GM23248 (cell line): ENCODE results near the gene DLG1. TPM values are rescaled to one million over a fixed set of nuclear protein-coding genes. Genes with fewer than 3 reads are reported as not detected.

Experiments
- DNase-seq: peaks from one replicate; pipeline ENCODE4 v3.0.0-alpha.2; 2015
- H2AFZ ChIP-seq: fragments of 200-600 bp; sonication (generic); 2 replicates; pipeline ENCODE4 v1.6.1; 2016; ENCODE audit warnings: antibody characterized with exemption
- H3F3A ChIP-seq: fragments of 200-600 bp; sonication (generic); 2 replicates; pipeline ENCODE4 v1.6.1; 2016; ENCODE audit warnings: mild to moderate bottlenecking, antibody characterized with exemption, mixed run types; ENCODE audit not compliant: insufficient read depth
- H3K27ac ChIP-seq: fragments of 200-600 bp; sonication (generic); 2 replicates; pipeline ENCODE4 v1.5.1; 2016; ENCODE audit warnings: mild to moderate bottlenecking
- H3K27me3 ChIP-seq: fragments of 200-600 bp; sonication (generic); replicated peaks from 2 replicates; pipeline ENCODE4 v1.6.1; 2016; ENCODE audit warnings: mild to moderate bottlenecking; ENCODE audit not compliant: insufficient read depth
- H3K36me3 ChIP-seq: fragments of 200-600 bp; sonication (generic); 2 replicates; pipeline ENCODE4 v1.6.1; 2016; ENCODE audit warnings: low read depth, mild to moderate bottlenecking
- H3K4me1 ChIP-seq: fragments of 200-600 bp; sonication (generic); 2 replicates; pipeline ENCODE4 v1.6.1; 2016; ENCODE audit warnings: mild to moderate bottlenecking; ENCODE audit not compliant: insufficient read depth
- H3K4me2 ChIP-seq: fragments of 200-600 bp; sonication (generic); one replicate; pipeline ENCODE4 v1.6.1; 2016; ENCODE audit warnings: mild to moderate bottlenecking; ENCODE audit not compliant: unreplicated experiment
- H3K4me3 ChIP-seq: fragments of 200-600 bp; sonication (generic); 2 replicates; pipeline ENCODE4 v1.5.1; 2016; ENCODE audit warnings: mild to moderate bottlenecking
- H3K79me2 ChIP-seq: fragments of 200-600 bp; sonication (generic); 2 replicates; pipeline ENCODE4 v1.6.1; 2016; ENCODE audit warnings: mild to moderate bottlenecking; ENCODE audit not compliant: insufficient read depth
- H3K9ac ChIP-seq: fragments of 200-600 bp; sonication (generic); 2 replicates; pipeline ENCODE4 v1.6.1; 2016; ENCODE audit warnings: mild to moderate bottlenecking
- H3K9me2 ChIP-seq: fragments of 200-600 bp; sonication (generic); 2 replicates; pipeline ENCODE4 v1.6.1; 2016; ENCODE audit warnings: mixed run types, mild to moderate bottlenecking, moderate library complexity; ENCODE audit not compliant: insufficient read depth
- H3K9me3 ChIP-seq: fragments of 200-600 bp; sonication (generic); one replicate; pipeline ENCODE4 v1.6.1; 2017; ENCODE audit warnings: low read depth
- H4K20me1 ChIP-seq: fragments of 200-600 bp; sonication (generic); 2 replicates; pipeline ENCODE4 v1.6.0; 2016; ENCODE audit not compliant: insufficient read depth
- EZH2 ChIP-seq: fragments of 200-600 bp; sonication (generic); IDR thresholded peaks from 2 replicates; pipeline ENCODE4 v1.6.1; 2018; ENCODE audit warnings: antibody characterized with exemption, mild to moderate bottlenecking; ENCODE audit not compliant: insufficient read depth, poor library complexity, severe bottlenecking
- EZH2phosphoT487 ChIP-seq: fragments of 200-600 bp; sonication (generic); IDR thresholded peaks from 2 replicates; pipeline ENCODE4 v1.6.1; 2018; ENCODE audit warnings: antibody characterized with exemption, moderate library complexity, mild to moderate bottlenecking, low read depth; ENCODE audit not compliant: insufficient read depth
- WGBS, 2 experiments: methylation state at CpG; one replicate each; pipeline ENCODE4 v1.1.6; 2015 to 2017; ENCODE audit warnings: low lambda C conversion rate in 2 of 2, low coverage in 1 of 2; ENCODE audit errors: missing lambda C conversion rate in 2 of 2; 5-methylcytosine and 5-hydroxymethylcytosine counted together
- in situ Hi-C: fragments of 300-500 bp; cut with MboI; formaldehyde crosslinking; loops from 2 replicates; pipeline ENCODE4 v1.15.0; 2020
- polyA plus RNA-seq: library from polyadenylated mRNA; unstranded; fragments of >200 nt; fragmentation: Nextera tagmentation; extraction: Ambion mirVana; gene quantifications from 2 replicates; pipeline ENCODE4 v1.2.1, GENCODE V29; 2016
- total RNA-seq: library from RNA; depleted of rRNA; stranded (reverse); fragments of >200 nt; shearing (Covaris generic); gene quantifications from 2 replicates; pipeline ENCODE4 v1.2.3, GENCODE V29; 2014

Gene DLG1
- total and polyA plus RNA-seq, 2 experiments from 2014 or later: 23.2 to 45.9 TPM

GRCh38 chr3:197335428-197336132 is 37.2 kb upstream of the DLG1 start:
- no peaks in the 10 kb centered on the region for H3K9me3 ChIP-seq
- no peaks in the 10 kb centered on the region for H4K20me1 ChIP-seq
- no peaks in the 10 kb centered on the region for H3K36me3 ChIP-seq
- no peak overlapping the region for H2AFZ ChIP-seq
- WGBS, 2 experiments: 96% methylated on average over 13 of the region's 13 CpGs
- no peaks in the 10 kb centered on the region; the same call in 1 of the 2 replicates for H3K27me3 ChIP-seq
- H3K79me2 ChIP-seq: no peaks in the 10 kb centered on the region
- no peak for DNase-seq
- no peak overlapping the region for H3K27ac ChIP-seq
- in situ Hi-C loops: no loop called here
- H3K4me2 ChIP-seq: no peak overlapping the region
- H3K9ac ChIP-seq: no peak overlapping the region
- no peak overlapping the region for H3K4me3 ChIP-seq
- H3F3A ChIP-seq: peaks cover 7% of the 10 kb centered on the region; the same call in 1 of the 2 replicates
- TF ChIP-seq EZH2 (no peak), EZH2phosphoT487 (no peak)
- H3K9me2 ChIP-seq: no peaks in the 10 kb centered on the region
- peaks cover 10% of the 10 kb centered on the region for H3K4me1 ChIP-seq

- H3K36me3 ChIP-seq: no peaks in the 10 kb centered on the region
- no peaks in the 10 kb centered on the region for H4K20me1 ChIP-seq
- no peaks in the 10 kb centered on the region; the same call in 1 of the 2 replicates for H3K27me3 ChIP-seq
- H3K4me2 ChIP-seq: no peak overlapping the region
- H3K27ac ChIP-seq: no peak overlapping the region
- no peaks in the 10 kb centered on the region for H3K79me2 ChIP-seq
- H2AFZ ChIP-seq: no peak overlapping the region
- DNase-seq: no peak
- no peaks in the 10 kb centered on the region for H3K9me3 ChIP-seq
- H3K9me2 ChIP-seq: no peaks in the 10 kb centered on the region
- WGBS, 2 experiments: 77 to 84% methylated on average over 11 of the region's 11 CpGs
- in situ Hi-C loops: no loop called here
- no peak overlapping the region for H3K9ac ChIP-seq
- H3F3A ChIP-seq: peaks cover 3% of the 10 kb centered on the region; the same call in 1 of the 2 replicates
- H3K4me1 ChIP-seq: no peaks in the 10 kb centered on the region
- TF ChIP-seq EZH2 (no peak), EZH2phosphoT487 (no peak)
- H3K4me3 ChIP-seq: no peak overlapping the region
Measured at GRCh38 chr3:197333901-197334639, 35.7 kb upstream of the DLG1 start.

- in situ Hi-C loops: no loop called here
- Histone ChIP-seq H3K9ac (no peak overlapping the region), H3K27me3 (no peaks in the 10 kb centered on the region; the same call in 1 of the 2 replicates), H3K4me2 (no peak overlapping the region), H3K4me1 (no peaks in the 10 kb centered on the region), H3K27ac (no peak overlapping the region), H2AFZ (no peak overlapping the region), H3F3A (peaks cover under 1% of the 10 kb centered on the region; the same call in 1 of the 2 replicates), H3K9me3 (no peaks in the 10 kb centered on the region), H3K9me2 (no peaks in the 10 kb centered on the region), H4K20me1 (no peaks in the 10 kb centered on the region), H3K36me3 (no peaks in the 10 kb centered on the region), H3K79me2 (no peaks in the 10 kb centered on the region), H3K4me3 (no peak overlapping the region)
- TF ChIP-seq EZH2phosphoT487 (no peak), EZH2 (no peak)
- WGBS, 2 experiments: 38 to 47% methylated on average over 3 of the region's 3 CpGs
- DNase-seq: peak; percentile 30
Measured at GRCh38 chr3:197331131-197331530, 32.7 kb upstream of the DLG1 start.

GRCh38 chr3:197329382-197329781 is 31.0 kb upstream of the DLG1 start:
- no peaks in the 10 kb centered on the region for H3K79me2 ChIP-seq
- in situ Hi-C loops: no loop called here
- no peaks in the 10 kb centered on the region; the same call in 1 of the 2 replicates for H3K27me3 ChIP-seq
- no peak overlapping the region for H3K4me2 ChIP-seq
- no peaks in the 10 kb centered on the region for H3K4me1 ChIP-seq
- H3K9me3 ChIP-seq: no peaks in the 10 kb centered on the region
- WGBS, 2 experiments: 46 to 51% methylated on average over 3 of the region's 3 CpGs
- no peak for DNase-seq
- H2AFZ ChIP-seq: no peak overlapping the region
- no peak overlapping the region for H3K4me3 ChIP-seq
- no peak for TF ChIP-seq EZH2
- TF ChIP-seq EZH2phosphoT487: no peak
- H3K9me2 ChIP-seq: no peaks in the 10 kb centered on the region
- H4K20me1 ChIP-seq: no peaks in the 10 kb centered on the region
- H3K27ac ChIP-seq: no peak overlapping the region
- no peak overlapping the region for H3K9ac ChIP-seq
- H3F3A ChIP-seq: no peaks in the 10 kb centered on the region
- H3K36me3 ChIP-seq: no peaks in the 10 kb centered on the region
